K562 treated with DMSO at 1 percent for 48 hours (cell line): Measurements from ENCODE around the gene ZG16. TPM values are rescaled to one million over a fixed set of nuclear protein-coding genes. Genes with fewer than 3 reads are reported as not detected.

ENCODE experiments used
- total RNA-seq: library from RNA; unstranded; fragments of 300-600 nt; gene quantifications from 2 replicates; pipeline ENCODE4 v1.2.3, GENCODE V29; 2022; ENCODE audit warnings: low replicate concordance; ENCODE audit errors: extremely low read depth

ZG16 gene, protein sequence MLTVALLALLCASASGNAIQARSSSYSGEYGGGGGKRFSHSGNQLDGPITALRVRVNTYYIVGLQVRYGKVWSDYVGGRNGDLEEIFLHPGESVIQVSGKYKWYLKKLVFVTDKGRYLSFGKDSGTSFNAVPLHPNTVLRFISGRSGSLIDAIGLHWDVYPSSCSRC
- total RNA-seq: not detected in 2 replicates

GRCh38 chr16:29777576-29778350, at the start of gene ZG16:
TSS of gene ZG16 (plus strand) at chr16:29778256. CDS start at chr16:29779267, 1,011 bp downstream.

DNA sequence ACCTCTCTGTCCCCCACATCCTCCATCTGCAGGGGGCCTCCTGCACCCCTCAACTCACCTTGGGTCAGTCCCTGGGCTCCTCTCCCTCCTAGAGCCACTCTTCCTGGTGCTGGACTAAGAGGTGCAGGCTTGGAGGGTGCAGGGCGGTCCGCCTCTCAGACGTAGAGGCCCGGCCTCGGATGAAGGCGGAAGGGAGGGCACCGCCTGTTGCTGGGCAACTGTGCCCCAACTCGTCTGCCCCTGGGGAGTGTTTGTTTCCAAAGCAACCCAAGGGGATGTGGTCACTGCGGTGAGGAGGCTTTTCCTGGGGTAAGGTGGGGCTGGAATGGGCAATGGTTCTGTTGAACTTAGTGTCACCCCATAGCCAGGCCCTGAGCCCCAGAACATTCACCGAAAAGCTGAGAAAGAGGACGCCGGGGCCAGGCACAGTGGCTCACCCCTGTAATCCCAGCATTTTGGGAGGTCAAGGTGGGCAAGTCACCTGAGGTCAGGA, 32.2 kb upstream of the ZG16 start, which contains the start of gene C16orf54:
TSS of gene C16orf54 (minus strand) at position 138 of the 493 bp plus-strand sequence. CDS start 1,039 bp downstream, outside the sequence.

DNA sequence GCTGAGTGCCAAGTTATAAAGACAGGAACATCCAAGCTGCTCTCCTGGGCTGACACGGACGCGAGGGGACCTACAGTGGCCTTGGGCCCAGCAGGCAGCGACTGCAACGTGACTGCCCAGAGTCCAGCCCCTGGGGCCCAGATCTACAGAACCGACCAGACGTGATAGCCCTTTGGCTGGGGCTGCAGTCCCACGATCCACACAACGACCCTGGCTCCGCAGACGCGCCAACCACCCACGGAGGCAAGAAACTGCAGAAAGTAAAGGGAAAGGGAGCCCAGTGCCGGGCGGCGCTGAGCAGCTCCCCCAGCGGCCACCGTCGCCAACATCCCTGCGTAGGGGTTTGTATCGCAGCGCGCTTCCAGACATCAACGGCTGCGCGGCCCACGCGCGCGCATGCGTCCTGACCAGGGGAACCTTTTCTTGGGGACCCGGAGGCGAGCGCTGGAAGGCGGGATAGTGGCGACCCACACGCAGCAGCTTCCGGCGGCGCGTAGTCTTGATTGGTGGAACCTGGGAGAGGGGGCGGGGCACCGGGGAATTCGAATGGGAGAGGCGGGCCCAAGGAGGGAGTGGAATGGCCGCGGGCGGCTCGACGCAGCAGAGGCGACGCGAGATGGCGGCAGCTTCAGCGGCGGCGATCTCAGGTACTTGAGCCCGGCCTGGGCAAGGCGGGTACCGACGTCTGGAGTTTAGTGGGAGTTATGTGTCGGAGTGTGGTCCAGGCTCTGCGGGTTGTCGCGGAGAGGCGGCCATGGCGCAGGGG, 12.3 kb downstream of the ZG16 start, which contains the start of gene KIF22:
TSS of gene KIF22 (plus strand) at position 569 of the 766 bp plus-strand sequence. CDS start at position 578, 9 bp downstream.

DNA sequence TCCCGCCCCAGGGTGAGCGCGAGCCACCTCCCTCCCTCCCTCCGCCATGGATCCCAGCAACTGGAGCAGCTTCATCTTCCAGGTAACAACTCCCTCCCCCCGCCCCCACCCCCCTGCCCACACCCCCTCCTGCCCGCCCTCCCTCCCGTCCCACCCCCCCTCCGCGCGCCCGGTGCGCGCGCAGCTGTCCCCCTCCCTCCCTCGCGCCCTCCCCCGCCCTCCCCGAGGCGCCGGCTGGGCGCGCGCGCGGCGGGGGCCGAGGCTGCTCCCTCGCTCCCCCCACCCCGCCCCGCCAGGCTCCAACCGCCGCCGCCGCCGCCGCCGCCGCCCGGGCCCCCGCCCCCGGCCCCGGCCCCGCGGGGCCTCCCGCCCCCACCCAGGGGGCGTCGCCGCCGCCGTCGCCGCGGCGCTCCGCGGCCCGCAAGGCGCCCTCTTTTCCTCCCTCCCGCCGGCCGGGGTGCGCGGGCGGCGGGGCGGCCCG, 28.1 kb downstream of the ZG16 start, which contains the start of gene MAZ:
TSS of gene MAZ (plus strand) at position 431 of the 481 bp plus-strand sequence. CDS start 173 bp downstream, outside the sequence.

DNA sequence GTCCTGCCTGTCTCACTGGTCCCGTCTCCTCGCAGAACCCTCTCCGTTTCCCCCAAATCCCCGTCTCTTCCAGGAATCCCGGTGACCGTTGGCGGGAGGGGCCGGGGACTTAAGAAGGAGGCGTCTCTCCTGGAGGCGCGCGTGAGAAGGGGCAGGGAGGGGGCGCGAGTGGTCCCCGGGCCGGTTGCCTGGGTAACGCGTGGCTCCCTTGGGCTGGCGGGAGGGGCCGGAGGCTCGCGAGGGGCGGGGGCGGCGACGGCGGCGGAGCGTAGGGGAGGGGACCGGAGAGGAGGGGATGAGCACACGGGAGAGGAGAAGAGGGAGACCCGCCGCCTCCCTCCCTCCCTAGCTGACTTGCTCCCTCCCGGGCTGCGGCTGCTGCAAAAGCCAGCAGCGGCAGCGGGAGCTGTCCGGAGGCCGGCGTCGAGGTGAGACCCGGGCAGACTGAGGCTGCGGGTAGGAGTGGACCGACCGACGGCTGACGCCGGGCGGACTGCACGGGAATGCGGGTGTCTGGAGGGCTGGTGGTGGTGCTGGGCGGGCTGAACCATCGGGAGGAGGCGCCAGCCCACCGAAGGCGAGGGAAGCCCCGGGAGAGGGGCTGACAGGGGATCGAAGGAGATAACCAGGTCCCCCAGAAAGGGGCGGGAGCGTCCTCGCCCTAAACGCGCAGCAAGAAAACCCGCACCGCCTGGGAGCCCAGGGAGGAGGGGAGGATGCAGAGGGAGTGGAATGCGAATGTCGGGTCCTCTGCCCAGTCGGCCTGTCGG, 34.0 kb downstream of the ZG16 start, which contains the start of gene PRRT2:
TSS of gene PRRT2 (plus strand) at position 298 of the 770 bp plus-strand sequence. CDS start 862 bp downstream, outside the sequence.

GRCh38 chr16:29815793-29816693, 38.0 kb downstream of the ZG16 start, which contains the start of gene PAGR1:
TSS of gene PAGR1 (plus strand) at chr16:29816152. CDS start at chr16:29816526, 374 bp downstream.

DNA sequence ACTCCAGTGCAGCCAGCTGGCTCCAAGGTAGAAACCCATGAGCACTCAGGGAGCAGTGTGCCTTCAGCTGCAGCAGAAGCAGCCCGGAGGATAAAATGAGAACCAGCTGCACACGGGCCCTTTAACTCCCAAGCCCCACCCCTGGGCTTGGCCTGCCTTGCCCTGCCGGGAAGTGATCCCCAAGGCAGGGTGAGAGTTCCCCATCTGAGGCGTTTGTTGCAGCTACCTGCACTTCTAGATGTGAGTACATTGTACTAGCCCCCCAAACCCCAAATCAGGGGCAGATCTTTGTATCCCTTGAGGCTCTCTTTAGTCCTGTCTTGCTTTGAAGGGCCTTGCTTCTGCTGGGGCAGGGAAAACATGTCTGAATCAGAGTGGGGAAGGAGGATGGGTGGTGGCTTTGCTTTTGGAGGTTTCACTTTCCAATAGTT, 42.2 kb downstream of the ZG16 start, which contains the start of gene MVP:
TSS of gene MVP (plus strand) at position 192 of the 431 bp plus-strand sequence. CDS start 10,088 bp downstream, outside the sequence.

Other genes starting within 250 kb of the ZG16 start
- not detected in 2 replicates for gene SPN, start 115.0 kb upstream of the ZG16 start, total RNA-seq
- 166 TPM in 1 of 2 replicates, not detected in the other for gene QPRT, start 99.1 kb upstream of the ZG16 start, total RNA-seq
- gene C16orf54, start 32.3 kb upstream of the ZG16 start, total RNA-seq: not detected in 2 replicates
- 188 TPM in 1 of 2 replicates, not detected in the other for gene KIF22, start 12.5 kb downstream of the ZG16 start, total RNA-seq
- not detected in 2 replicates for gene MAZ, start 28.3 kb downstream of the ZG16 start, total RNA-seq
- not detected in 2 replicates for gene PRRT2, start 33.9 kb downstream of the ZG16 start, total RNA-seq
- not detected in 2 replicates for gene PAGR1, start 37.9 kb downstream of the ZG16 start, total RNA-seq
- gene MVP, start 42.2 kb downstream of the ZG16 start, total RNA-seq: not detected in 2 replicates
- gene CDIPT, start 85.0 kb downstream of the ZG16 start, total RNA-seq: not detected in 2 replicates
- gene SEZ6L2, start 121.3 kb downstream of the ZG16 start, total RNA-seq: not detected in 2 replicates
- gene ASPHD1, start 122.2 kb downstream of the ZG16 start, total RNA-seq: not detected in 2 replicates
- not detected in 2 replicates for gene KCTD13, start 148.0 kb downstream of the ZG16 start, total RNA-seq
- not detected in 2 replicates for gene TMEM219, start 183.8 kb downstream of the ZG16 start, total RNA-seq
- not detected in 2 replicates for gene TAOK2, start 195.6 kb downstream of the ZG16 start, total RNA-seq
- gene HIRIP3, start 217.4 kb downstream of the ZG16 start, total RNA-seq: not detected in 2 replicates
- gene INO80E, start 218.0 kb downstream of the ZG16 start, total RNA-seq: not detected in 2 replicates
- gene DOC2A, start 232.8 kb downstream of the ZG16 start, total RNA-seq: not detected in 2 replicates
- not detected in 2 replicates for gene C16orf92, start 244.9 kb downstream of the ZG16 start, total RNA-seq